ENCODE measurements around the gene PLK3.

DNA sequence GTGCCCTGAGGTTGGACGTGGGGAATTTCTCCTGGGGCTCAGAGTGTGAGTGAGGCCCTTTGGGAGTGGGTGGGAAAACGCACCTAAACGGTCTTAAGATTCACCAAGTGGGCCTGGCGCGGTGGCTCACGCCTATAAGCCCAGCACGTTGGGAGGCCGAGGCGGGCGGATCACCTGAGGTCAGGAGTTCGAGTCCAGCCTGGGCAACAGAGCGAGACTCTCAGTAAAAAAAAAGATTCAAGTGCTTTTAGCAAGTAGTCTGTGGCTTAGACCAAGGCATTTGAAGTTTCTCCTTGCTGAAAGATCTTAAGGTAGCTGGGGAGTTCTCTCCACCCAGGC, 23.5 kb upstream of the PLK3 start:
- TF ChIP-seq CTCF (conservative IDR thresholded peaks at IDR 0.05) (no peak), ZFX (IDR thresholded peaks at IDR 0.05) (no peak)
